Adrenal gland (tissue), 12 donors: ENCODE results near the gene DEAF1. TPM values are rescaled to one million over a fixed set of nuclear protein-coding genes. Genes with fewer than 3 reads are reported as not detected.

ENCODE experiments used
- DNase-seq, 7 donors: peaks; one replicate each; pipeline ENCODE4 v3.0.0-alpha.2; 2019 to 2020
- H3K27ac ChIP-seq, 5 donors: fragments of 200-600 bp; sonication (generic) in 4 of 5; 1 replicate in 3 of 5; 2 replicates in 2 of 5; pipeline versions ENCODE4 v1.5.1 to v1.8.0; 2016 to 2020; ENCODE audit warnings: mild to moderate bottlenecking in 1 of 5
- H3K27me3 ChIP-seq: fragments of 200-600 bp; 2 replicates; pipeline ENCODE4 v1.8.0; 2021
- H3K36me3 ChIP-seq, 2 donors: fragments of 200-600 bp; replicated peaks in 1 of 2; 1 replicate in 1 of 2; 2 replicates in 1 of 2; pipeline versions ENCODE4 v1.5.1 to v1.8.0; 2018 to 2022
- H3K4me1 ChIP-seq, 2 donors: fragments of 200-600 bp; replicated peaks in 1 of 2; 1 replicate in 1 of 2; 2 replicates in 1 of 2; pipeline versions ENCODE4 v1.5.1 to v1.8.0; 2018 to 2021
- H3K4me3 ChIP-seq, 4 donors: fragments of 200-600 bp; sonication (generic) in 3 of 4; one replicate each; pipeline ENCODE4 v1.5.1; 2016 to 2018
- H3K9me3 ChIP-seq, 3 donors: fragments of 200-600 bp; sonication (generic) in 1 of 3; replicated peaks in 1 of 3; 1 replicate in 2 of 3; 2 replicates in 1 of 3; pipeline versions ENCODE4 v1.5.1 to v1.8.0; 2016 to 2021
- CTCF ChIP-seq, 6 experiments: fragments of 450-650 bp in 4 of 6; fragments of 200-600 bp in 2 of 6; sonication (generic) in 1 of 6; IDR thresholded peaks; 1 replicate in 5 of 6; 2 replicates in 1 of 6; pipeline versions ENCODE4 v1.5.1 to v1.8.0; 2016 to 2021; ENCODE audit warnings: antibody characterized with exemption in 6 of 6, mild to moderate bottlenecking in 2 of 6, moderate library complexity in 1 of 6
- POLR2A ChIP-seq, 2 donors: fragments of 450-650 bp; IDR thresholded peaks; one replicate each; pipeline ENCODE4 v1.6.1; 2017; ENCODE audit warnings: antibody characterized with exemption in 2 of 2, mild to moderate bottlenecking in 2 of 2, moderate library complexity in 1 of 2
- WGBS, 4 donors: extraction: QIAGEN DNeasy Blood & Tissue Kit in 2 of 4; methylation state at CpG; one replicate each; pipeline versions ENCODE4 v1.1.5 to v1.1.7; 2013 to 2017; 5-methylcytosine and 5-hydroxymethylcytosine counted together
- intact Hi-C, 2 donors: fragments of 100-400 bp; cut with DNase I; formaldehyde crosslinking; loops; one replicate each; pipeline versions ENCODE4 v1.14.1 to v1.15.0; 2022 to 2023
- polyA plus RNA-seq, 3 donors: library from polyadenylated mRNA; stranded (reverse); fragments of 200-250 nt in 2 of 3; fragments of 350-450 nt in 1 of 3; fragmentation: Illumina TruSeq in 1 of 3; extraction: RNeasy Lipid Tissue Mini Kit (QIAGEN cat#74804) in 1 of 3; gene quantifications; one replicate each; pipeline ENCODE4 v1.2.3, GENCODE V29; 2013 to 2014
- total RNA-seq, 9 donors: library from RNA; depleted of rRNA in 4 of 9; stranded (reverse); fragments of >200 nt in 4 of 9; fragments of 120-200 nt in 1 of 9; fragmentation: NEBNext Ultra II Directional in 1 of 9; extraction: Animal tissue kit (Norgen Biotek cat#: 25700) in 1 of 9; gene quantifications; one replicate each; pipeline versions ENCODE4 v1.1.0 to v1.2.4, GENCODE V29; 2013 to 2023
- donor health status: healthy with polysubstance abuse.
- donor health status: Bipolar disorder and iron deficiency.
- donor health status: DM: yes; HTN: yes; CAD: no.
- donor health status: DM: no; HTN: no; CAD: no.
- donor health status: DM: no; HTN: no; CAD: no.
- donor health status: DM: yes; HTN: yes; CAD: no.

Gene DEAF1
- total and polyA plus RNA-seq, 12 donors: 20.6 to 131 (median 55.5) TPM

- no peak for TF ChIP-seq POLR2A (IDR thresholded peaks at IDR 0.05)
- no peak overlapping the region for H3K4me3 ChIP-seq
- H3K27ac ChIP-seq: no peak overlapping the region
- no peaks in the 10 kb centered on the region for H3K36me3 ChIP-seq
- intact Hi-C loops: no loop called here
- no peaks in the 10 kb centered on the region for H3K27me3 ChIP-seq
- 64 to 72% (median 67%) methylated on average over 10 of the region's 10 CpGs for WGBS, 4 donors
- DNase-seq: no peak
- peaks cover 0 to 6% of the 10 kb centered on the region in 2 donors for H3K4me1 ChIP-seq
- H3K9me3 ChIP-seq: no peaks in the 10 kb centered on the region
These were observed 65.8 kb downstream of the DEAF1 start for GRCh38 chr11:629237-629583.

GRCh38 chr11:628056-628455 is 67.0 kb downstream of the DEAF1 start:
- Histone ChIP-seq H3K4me1 (peaks cover 0 to 6% of the 10 kb centered on the region in 2 donors), H3K4me3 (no peak overlapping the region), H3K27me3 (no peaks in the 10 kb centered on the region), H3K27ac (no peak overlapping the region), H3K9me3 (no peaks in the 10 kb centered on the region), H3K36me3 (no peaks in the 10 kb centered on the region)
- intact Hi-C loops: no loop called here
- no peak for DNase-seq
- TF ChIP-seq CTCF (IDR thresholded peaks at IDR 0.05) (no peak), POLR2A (IDR thresholded peaks at IDR 0.05) (no peak)
- 95 to 98% (median 97%) methylated on average over 19 to 31 of the region's 31 CpGs for WGBS, 4 donors

GRCh38 chr11:627308-627576 is 67.8 kb downstream of the DEAF1 start:
- Histone ChIP-seq H3K4me3 (no peak overlapping the region), H3K9me3 (no peaks in the 10 kb centered on the region), H3K4me1 (peaks cover 0 to 6% of the 10 kb centered on the region in 2 donors), H3K27me3 (no peaks in the 10 kb centered on the region), H3K27ac (no peak overlapping the region), H3K36me3 (no peaks in the 10 kb centered on the region)
- intact Hi-C loops: no loop called here
- TF ChIP-seq POLR2A (IDR thresholded peaks at IDR 0.05): no peak
- TF ChIP-seq CTCF (IDR thresholded peaks at IDR 0.05): no peak
- 19 to 83% (median 35%) methylated on average over 2 to 27 of the region's 28 CpGs; no CpG with 5 or more reads in 1 of the 4 donors for WGBS, 4 donors
- no peak for DNase-seq

- H3K27me3 ChIP-seq: no peaks in the 10 kb centered on the region
- no peak within 1 kb of the TSS for H3K27ac ChIP-seq
- no peaks in the 10 kb centered on the region for H3K36me3 ChIP-seq
- 8 to 58% (median 11%) methylated on average over 4 to 71 of the region's 72 CpGs; no CpG with 5 or more reads in 1 of the 4 donors for WGBS, 4 donors
- H3K9me3 ChIP-seq: no peaks in the 10 kb centered on the region
- intact Hi-C loops: no loop called here
- no peak within 1 kb of the TSS for H3K4me3 ChIP-seq
- DNase-seq: peak in 1 of 7 donors; percentile 18
- peaks cover 0 to 6% of the 10 kb centered on the region in 2 donors for H3K4me1 ChIP-seq
- TF ChIP-seq POLR2A (IDR thresholded peaks at IDR 0.05) (no peak), CTCF (IDR thresholded peaks at IDR 0.05) (no peak)
These were observed 68.3 kb downstream of the DEAF1 start, which contains the start of gene SCT for GRCh38 chr11:626475-627307. SCT (minus strand) TSS chr11:627181; CDS start chr11:627143, 38 bp downstream.
